IMR-90 (cell line): ENCODE measurements around the gene FAM184A.

ENCODE experiments used
- CTCF ChIP-seq: conservative IDR thresholded peaks from 2 replicates; pipeline ENCODE4 v1.5.1; 2012; ENCODE audit warnings: mild to moderate bottlenecking, low read depth, low read length, improper control_type of control experiment
- MAFK ChIP-seq: IDR thresholded peaks from 2 replicates; pipeline ENCODE4 v1.6.1; 2012; ENCODE audit warnings: low read depth, low read length, improper control_type of control experiment
- NFE2L2 ChIP-seq: fragments of 150-350 bp; IDR thresholded peaks from 2 replicates; pipeline ENCODE4 v1.6.1; 2016; ENCODE audit warnings: low read depth, mild to moderate bottlenecking, low read length
- POLR2A ChIP-seq: IDR thresholded peaks from 2 replicates; pipeline ENCODE4 v1.6.1; 2012; ENCODE audit warnings: mild to moderate bottlenecking, low read depth, low read length
- RAD21 ChIP-seq: IDR thresholded peaks from 2 replicates; pipeline ENCODE4 v1.6.1; 2012; ENCODE audit warnings: low read length, improper control_type of control experiment
- USF2 ChIP-seq: fragments of 150-350 bp; IDR thresholded peaks from 2 replicates; pipeline ENCODE4 v1.6.1; 2017; ENCODE audit warnings: mild to moderate bottlenecking, antibody characterized with exemption, low read length, low read depth

GRCh38 chr6:118981884-118982574 is 96.4 kb downstream of the FAM184A start:
- no peak for TF ChIP-seq USF2
- no peak for TF ChIP-seq CTCF
- TF ChIP-seq POLR2A, result no peak
- no peak for TF ChIP-seq RAD21
- no peak for TF ChIP-seq NFE2L2
- TF ChIP-seq MAFK, result no peak
